ENCODE data around the gene KNDC1.

- TF ChIP-seq, protein P1, sequence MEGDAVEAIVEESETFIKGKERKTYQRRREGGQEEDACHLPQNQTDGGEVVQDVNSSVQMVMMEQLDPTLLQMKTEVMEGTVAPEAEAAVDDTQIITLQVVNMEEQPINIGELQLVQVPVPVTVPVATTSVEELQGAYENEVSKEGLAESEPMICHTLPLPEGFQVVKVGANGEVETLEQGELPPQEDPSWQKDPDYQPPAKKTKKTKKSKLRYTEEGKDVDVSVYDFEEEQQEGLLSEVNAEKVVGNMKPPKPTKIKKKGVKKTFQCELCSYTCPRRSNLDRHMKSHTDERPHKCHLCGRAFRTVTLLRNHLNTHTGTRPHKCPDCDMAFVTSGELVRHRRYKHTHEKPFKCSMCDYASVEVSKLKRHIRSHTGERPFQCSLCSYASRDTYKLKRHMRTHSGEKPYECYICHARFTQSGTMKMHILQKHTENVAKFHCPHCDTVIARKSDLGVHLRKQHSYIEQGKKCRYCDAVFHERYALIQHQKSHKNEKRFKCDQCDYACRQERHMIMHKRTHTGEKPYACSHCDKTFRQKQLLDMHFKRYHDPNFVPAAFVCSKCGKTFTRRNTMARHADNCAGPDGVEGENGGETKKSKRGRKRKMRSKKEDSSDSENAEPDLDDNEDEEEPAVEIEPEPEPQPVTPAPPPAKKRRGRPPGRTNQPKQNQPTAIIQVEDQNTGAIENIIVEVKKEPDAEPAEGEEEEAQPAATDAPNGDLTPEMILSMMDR (IDR thresholded peaks at IDR 0.05), result no peak
- TF ChIP-seq EZH2 (IDR thresholded peaks at IDR 0.05; ENCODE audit: borderline replicate concordance, insufficient read depth, low read depth, low read length, poor library complexity, severe bottlenecking), result no peak
Observed at GRCh38 chr10:133264461-133264860, 104.4 kb downstream of the KNDC1 start.
